ENCODE measurements around the gene TLCD2.
"Not testable (repeated sequence)": the region's sequence is repeated elsewhere in the genome, so short reads cannot be mapped to it uniquely, and the experiment has no call there.

TLCD2 gene

GRCh38 chr17:1714980-1715802 is 5.0 kb upstream of the TLCD2 start:
- peak overlapping the region; percentile 95 for H3K4me3 ChIP-seq (ENCODE audit: low read depth, low read length)
- H3K36me3 ChIP-seq (ENCODE audit: insufficient read depth, low read length) = peaks cover 29% of the 10 kb centered on the region
- H3K79me2 ChIP-seq (ENCODE audit: control insufficient read depth, insufficient read depth, low read length, unreplicated experiment) = peaks cover 41% of the 10 kb centered on the region
- H3K27me3 ChIP-seq (ENCODE audit: insufficient read depth, low read length) = no peaks in the 10 kb centered on the region
- no peak overlapping the region for H2AFZ ChIP-seq (ENCODE audit: low read length, unreplicated experiment)
- H3K27ac ChIP-seq (ENCODE audit: low read depth, low read length) = peak overlapping the region; percentile 97
- peaks cover 48% of the 10 kb centered on the region for H3K4me1 ChIP-seq (ENCODE audit: control insufficient read depth, insufficient read depth, low read length, unreplicated experiment)

- Histone ChIP-seq H3K79me2 (ENCODE audit: control insufficient read depth, insufficient read depth, low read length, unreplicated experiment) (peaks cover 41% of the 10 kb centered on the region), H3K4me3 (ENCODE audit: low read depth, low read length) (peak overlapping the region; percentile 95), H3K27me3 (ENCODE audit: insufficient read depth, low read length) (no peaks in the 10 kb centered on the region), H3K36me3 (ENCODE audit: insufficient read depth, low read length) (peaks cover 29% of the 10 kb centered on the region), H3K4me1 (ENCODE audit: control insufficient read depth, insufficient read depth, low read length, unreplicated experiment) (peaks cover 48% of the 10 kb centered on the region), H3K27ac (ENCODE audit: low read depth, low read length) (peak overlapping the region; percentile 97), H2AFZ (ENCODE audit: low read length, unreplicated experiment) (no peak overlapping the region)
These were observed 4.3 kb upstream of the TLCD2 start for GRCh38 chr17:1714427-1714979.

- Histone ChIP-seq H3K4me1 (ENCODE audit: control insufficient read depth, insufficient read depth, low read length, unreplicated experiment) (peaks cover 48% of the 10 kb centered on the region), H3K4me3 (ENCODE audit: low read depth, low read length) (peak overlapping the region; percentile 95), H3K79me2 (ENCODE audit: control insufficient read depth, insufficient read depth, low read length, unreplicated experiment) (peaks cover 41% of the 10 kb centered on the region), H2AFZ (ENCODE audit: low read length, unreplicated experiment) (no peak overlapping the region), H3K27me3 (ENCODE audit: insufficient read depth, low read length) (no peaks in the 10 kb centered on the region), H3K27ac (ENCODE audit: low read depth, low read length) (peak overlapping the region; percentile 97), H3K36me3 (ENCODE audit: insufficient read depth, low read length) (peaks cover 29% of the 10 kb centered on the region)
These were observed 3.8 kb upstream of the TLCD2 start for GRCh38 chr17:1713878-1714426.

- Histone ChIP-seq H3K4me3 (ENCODE audit: low read depth, low read length) (peak overlapping the region; percentile 95), H3K27ac (ENCODE audit: low read depth, low read length) (peak overlapping the region; percentile 97), H2AFZ (ENCODE audit: low read length, unreplicated experiment) (no peak overlapping the region), H3K4me1 (ENCODE audit: control insufficient read depth, insufficient read depth, low read length, unreplicated experiment) (peaks cover 41% of the 10 kb centered on the region), H3K27me3 (ENCODE audit: insufficient read depth, low read length) (no peaks in the 10 kb centered on the region), H3K36me3 (ENCODE audit: insufficient read depth, low read length) (peaks cover 29% of the 10 kb centered on the region), H3K79me2 (ENCODE audit: control insufficient read depth, insufficient read depth, low read length, unreplicated experiment) (peaks cover 41% of the 10 kb centered on the region)
These were observed 3.1 kb upstream of the TLCD2 start for GRCh38 chr17:1713160-1713877.

- Histone ChIP-seq H3K36me3 (ENCODE audit: insufficient read depth, low read length) (peaks cover 29% of the 10 kb centered on the region), H2AFZ (ENCODE audit: low read length, unreplicated experiment) (no peak overlapping the region), H3K79me2 (ENCODE audit: control insufficient read depth, insufficient read depth, low read length, unreplicated experiment) (peaks cover 41% of the 10 kb centered on the region), H3K27me3 (ENCODE audit: insufficient read depth, low read length) (no peaks in the 10 kb centered on the region), H3K4me3 (ENCODE audit: low read depth, low read length) (peak overlapping the region; percentile 2; the same call in 1 of the 2 replicates), H3K27ac (ENCODE audit: low read depth, low read length) (0 out of 2 replicates have a peak overlapping the region, but pooled peaks have one; percentile 20), H3K4me1 (ENCODE audit: control insufficient read depth, insufficient read depth, low read length, unreplicated experiment) (peaks cover 35% of the 10 kb centered on the region)
These were observed 2.1 kb upstream of the TLCD2 start for GRCh38 chr17:1712271-1712670.

GRCh38 chr17:1711804-1712203 is 1.6 kb upstream of the TLCD2 start:
- 0 out of 2 replicates have a peak overlapping the region, but pooled peaks have one; percentile 20 for H3K27ac ChIP-seq (ENCODE audit: low read depth, low read length)
- H3K27me3 ChIP-seq (ENCODE audit: insufficient read depth, low read length) = no peaks in the 10 kb centered on the region
- H3K4me1 ChIP-seq (ENCODE audit: control insufficient read depth, insufficient read depth, low read length, unreplicated experiment) = peaks cover 35% of the 10 kb centered on the region
- H3K4me3 ChIP-seq (ENCODE audit: low read depth, low read length) = peak overlapping the region; percentile 37
- H2AFZ ChIP-seq (ENCODE audit: low read length, unreplicated experiment) = no peak overlapping the region
- H3K79me2 ChIP-seq (ENCODE audit: control insufficient read depth, insufficient read depth, low read length, unreplicated experiment) = peaks cover 41% of the 10 kb centered on the region
- peaks cover 29% of the 10 kb centered on the region for H3K36me3 ChIP-seq (ENCODE audit: insufficient read depth, low read length)

- Histone ChIP-seq H3K79me2 (ENCODE audit: control insufficient read depth, insufficient read depth, low read length, unreplicated experiment) (peaks cover 41% of the 10 kb centered on the region), H3K27ac (ENCODE audit: low read depth, low read length) (no peak overlapping the region), H3K27me3 (ENCODE audit: insufficient read depth, low read length) (no peaks in the 10 kb centered on the region), H3K36me3 (ENCODE audit: insufficient read depth, low read length) (peaks cover 29% of the 10 kb centered on the region), H2AFZ (ENCODE audit: low read length, unreplicated experiment) (no peak overlapping the region), H3K4me3 (ENCODE audit: low read depth, low read length) (peak overlapping the region; percentile 71), H3K4me1 (ENCODE audit: control insufficient read depth, insufficient read depth, low read length, unreplicated experiment) (peaks cover 35% of the 10 kb centered on the region)
These were observed 803 bp upstream of the TLCD2 start for GRCh38 chr17:1710807-1711553.

GRCh38 chr17:1709403-1709951 is 700 bp downstream of the TLCD2 start:
- no peak overlapping the region for H3K27ac ChIP-seq (ENCODE audit: low read depth, low read length)
- H3K36me3 ChIP-seq (ENCODE audit: insufficient read depth, low read length) = peaks cover 29% of the 10 kb centered on the region
- peaks cover 31% of the 10 kb centered on the region for H3K79me2 ChIP-seq (ENCODE audit: control insufficient read depth, insufficient read depth, low read length, unreplicated experiment)
- H3K4me1 ChIP-seq (ENCODE audit: control insufficient read depth, insufficient read depth, low read length, unreplicated experiment) = peaks cover 35% of the 10 kb centered on the region
- no peaks in the 10 kb centered on the region for H3K27me3 ChIP-seq (ENCODE audit: insufficient read depth, low read length)
- peak overlapping the region; percentile 71 for H3K4me3 ChIP-seq (ENCODE audit: low read depth, low read length)
- no peak overlapping the region for H2AFZ ChIP-seq (ENCODE audit: low read length, unreplicated experiment)

- H2AFZ ChIP-seq (ENCODE audit: low read length, unreplicated experiment); H3K4me3 ChIP-seq (ENCODE audit: low read depth, low read length); H3K27me3 ChIP-seq (ENCODE audit: insufficient read depth, low read length); H3K27ac ChIP-seq (ENCODE audit: low read depth, low read length): not testable (repeated sequence)
- Histone ChIP-seq H3K36me3 (ENCODE audit: insufficient read depth, low read length) (peaks cover 24% of the 10 kb centered on the region), H3K4me1 (ENCODE audit: control insufficient read depth, insufficient read depth, low read length, unreplicated experiment) (peaks cover 32% of the 10 kb centered on the region), H3K79me2 (ENCODE audit: control insufficient read depth, insufficient read depth, low read length, unreplicated experiment) (peaks cover 25% of the 10 kb centered on the region)
These were observed 1.3 kb downstream of the TLCD2 start for GRCh38 chr17:1708791-1709346.

Data from ACC112 (cell line).